Sigmoid colon (tissue), 4 donors: ENCODE results near the gene TERB1.

ENCODE experiments used
- EP300 ChIP-seq, 4 donors: sonication (generic); formaldehyde crosslinking; IDR thresholded peaks; one replicate each; pipeline ENCODE4 v1.6.1; 2017; ENCODE audit warnings: antibody characterized with exemption in 4 of 4
- POLR2A ChIP-seq, 2 donors: fragments of 450-650 bp; IDR thresholded peaks; one replicate each; pipeline ENCODE4 v1.6.1; 2016; ENCODE audit warnings: antibody characterized with exemption in 2 of 2, mild to moderate bottlenecking in 2 of 2, moderate library complexity in 2 of 2
- POLR2AphosphoS5 ChIP-seq, 4 donors: sonication (generic); formaldehyde crosslinking; IDR thresholded peaks; one replicate each; pipeline ENCODE4 v1.6.1; 2017; ENCODE audit warnings: antibody characterized with exemption in 4 of 4
- TF ChIP-seq, protein P1 (sequence below), 4 experiments: fragments of 450-650 bp in 3 of 4; fragments of 200-600 bp in 1 of 4; IDR thresholded peaks; one replicate each; pipeline ENCODE4 v1.5.1; 2016 to 2019; ENCODE audit warnings: antibody characterized with exemption in 4 of 4, mild to moderate bottlenecking in 3 of 4, moderate library complexity in 2 of 4

GRCh38 chr16:66809765-66810164 is 8.4 kb upstream of the TERB1 start:
- TF ChIP-seq, protein P1, sequence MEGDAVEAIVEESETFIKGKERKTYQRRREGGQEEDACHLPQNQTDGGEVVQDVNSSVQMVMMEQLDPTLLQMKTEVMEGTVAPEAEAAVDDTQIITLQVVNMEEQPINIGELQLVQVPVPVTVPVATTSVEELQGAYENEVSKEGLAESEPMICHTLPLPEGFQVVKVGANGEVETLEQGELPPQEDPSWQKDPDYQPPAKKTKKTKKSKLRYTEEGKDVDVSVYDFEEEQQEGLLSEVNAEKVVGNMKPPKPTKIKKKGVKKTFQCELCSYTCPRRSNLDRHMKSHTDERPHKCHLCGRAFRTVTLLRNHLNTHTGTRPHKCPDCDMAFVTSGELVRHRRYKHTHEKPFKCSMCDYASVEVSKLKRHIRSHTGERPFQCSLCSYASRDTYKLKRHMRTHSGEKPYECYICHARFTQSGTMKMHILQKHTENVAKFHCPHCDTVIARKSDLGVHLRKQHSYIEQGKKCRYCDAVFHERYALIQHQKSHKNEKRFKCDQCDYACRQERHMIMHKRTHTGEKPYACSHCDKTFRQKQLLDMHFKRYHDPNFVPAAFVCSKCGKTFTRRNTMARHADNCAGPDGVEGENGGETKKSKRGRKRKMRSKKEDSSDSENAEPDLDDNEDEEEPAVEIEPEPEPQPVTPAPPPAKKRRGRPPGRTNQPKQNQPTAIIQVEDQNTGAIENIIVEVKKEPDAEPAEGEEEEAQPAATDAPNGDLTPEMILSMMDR (IDR thresholded peaks at IDR 0.05), result no peak
- TF ChIP-seq POLR2A (IDR thresholded peaks at IDR 0.05) (no peak), EP300 (IDR thresholded peaks at IDR 0.05) (no peak), POLR2AphosphoS5 (IDR thresholded peaks at IDR 0.05) (no peak)
